GM12874 (cell line): ENCODE measurements around the gene ANTXR2.

Source experiments
- TF ChIP-seq, protein P1 (sequence below): IDR thresholded peaks from 2 replicates; pipeline ENCODE4 v1.5.1; 2011; ENCODE audit warnings: low read depth, mild to moderate bottlenecking, control low read depth, low read length, moderate library complexity; ENCODE audit not compliant: insufficient read depth

The ANTXR2 gene

DNA sequence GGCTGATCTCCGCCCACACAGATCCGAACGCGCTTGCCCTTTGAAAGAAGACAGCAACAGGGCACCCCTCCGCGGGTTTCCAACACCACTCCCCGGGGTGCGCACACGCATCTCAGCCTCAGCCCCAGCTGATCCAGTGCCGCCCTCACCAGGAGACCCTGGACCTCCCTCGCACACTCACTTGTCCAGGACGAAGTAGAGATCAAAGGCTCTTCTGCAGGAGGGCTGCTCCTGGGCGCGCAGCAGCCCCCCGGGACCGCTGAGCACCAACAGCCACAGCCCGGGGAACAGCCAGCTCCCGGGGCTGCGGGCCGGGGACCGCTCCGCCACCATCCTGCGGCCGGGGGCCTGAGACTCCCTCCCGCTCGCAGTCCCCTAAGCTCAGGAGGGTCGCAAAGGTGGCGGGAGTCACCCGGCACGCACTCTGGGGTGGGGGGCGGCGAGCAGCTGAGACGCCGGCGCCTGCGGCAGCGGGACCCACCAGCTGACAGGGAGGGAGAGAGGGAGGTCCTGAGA, 743 bp downstream of the ANTXR2 start:
- TF ChIP-seq, protein P1, sequence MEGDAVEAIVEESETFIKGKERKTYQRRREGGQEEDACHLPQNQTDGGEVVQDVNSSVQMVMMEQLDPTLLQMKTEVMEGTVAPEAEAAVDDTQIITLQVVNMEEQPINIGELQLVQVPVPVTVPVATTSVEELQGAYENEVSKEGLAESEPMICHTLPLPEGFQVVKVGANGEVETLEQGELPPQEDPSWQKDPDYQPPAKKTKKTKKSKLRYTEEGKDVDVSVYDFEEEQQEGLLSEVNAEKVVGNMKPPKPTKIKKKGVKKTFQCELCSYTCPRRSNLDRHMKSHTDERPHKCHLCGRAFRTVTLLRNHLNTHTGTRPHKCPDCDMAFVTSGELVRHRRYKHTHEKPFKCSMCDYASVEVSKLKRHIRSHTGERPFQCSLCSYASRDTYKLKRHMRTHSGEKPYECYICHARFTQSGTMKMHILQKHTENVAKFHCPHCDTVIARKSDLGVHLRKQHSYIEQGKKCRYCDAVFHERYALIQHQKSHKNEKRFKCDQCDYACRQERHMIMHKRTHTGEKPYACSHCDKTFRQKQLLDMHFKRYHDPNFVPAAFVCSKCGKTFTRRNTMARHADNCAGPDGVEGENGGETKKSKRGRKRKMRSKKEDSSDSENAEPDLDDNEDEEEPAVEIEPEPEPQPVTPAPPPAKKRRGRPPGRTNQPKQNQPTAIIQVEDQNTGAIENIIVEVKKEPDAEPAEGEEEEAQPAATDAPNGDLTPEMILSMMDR, result no peak

DNA sequence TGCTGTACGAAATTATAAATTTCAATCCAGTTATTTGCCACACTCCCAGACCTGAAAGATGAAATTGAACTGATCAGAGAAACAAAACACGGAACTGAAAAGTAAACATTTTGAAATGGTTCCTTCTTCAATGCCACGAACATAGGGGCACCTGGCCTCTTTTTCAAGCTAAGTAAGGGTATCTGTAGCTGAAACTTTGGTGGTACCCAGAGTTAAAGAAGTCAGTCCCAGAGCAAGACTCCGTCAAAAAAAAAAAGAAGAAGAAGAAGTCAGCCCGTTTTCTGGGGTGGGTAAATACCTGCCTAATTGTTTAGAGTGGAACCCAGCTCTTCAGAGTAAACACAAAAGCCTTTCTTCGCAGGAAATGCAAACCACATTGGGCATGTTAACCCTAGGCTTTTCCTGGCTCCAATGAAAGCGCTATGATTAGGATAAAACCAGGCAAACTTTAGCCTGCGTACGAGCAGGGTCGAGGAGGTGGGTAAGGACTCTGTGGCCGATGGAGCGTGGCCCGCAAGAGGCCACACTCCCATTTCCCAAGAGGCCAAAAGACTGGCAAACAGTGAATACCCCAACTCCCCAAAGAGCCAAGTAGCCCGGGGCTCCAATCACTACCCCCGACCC, 1.3 kb downstream of the ANTXR2 start:
- TF ChIP-seq, protein P1, result no peak

DNA sequence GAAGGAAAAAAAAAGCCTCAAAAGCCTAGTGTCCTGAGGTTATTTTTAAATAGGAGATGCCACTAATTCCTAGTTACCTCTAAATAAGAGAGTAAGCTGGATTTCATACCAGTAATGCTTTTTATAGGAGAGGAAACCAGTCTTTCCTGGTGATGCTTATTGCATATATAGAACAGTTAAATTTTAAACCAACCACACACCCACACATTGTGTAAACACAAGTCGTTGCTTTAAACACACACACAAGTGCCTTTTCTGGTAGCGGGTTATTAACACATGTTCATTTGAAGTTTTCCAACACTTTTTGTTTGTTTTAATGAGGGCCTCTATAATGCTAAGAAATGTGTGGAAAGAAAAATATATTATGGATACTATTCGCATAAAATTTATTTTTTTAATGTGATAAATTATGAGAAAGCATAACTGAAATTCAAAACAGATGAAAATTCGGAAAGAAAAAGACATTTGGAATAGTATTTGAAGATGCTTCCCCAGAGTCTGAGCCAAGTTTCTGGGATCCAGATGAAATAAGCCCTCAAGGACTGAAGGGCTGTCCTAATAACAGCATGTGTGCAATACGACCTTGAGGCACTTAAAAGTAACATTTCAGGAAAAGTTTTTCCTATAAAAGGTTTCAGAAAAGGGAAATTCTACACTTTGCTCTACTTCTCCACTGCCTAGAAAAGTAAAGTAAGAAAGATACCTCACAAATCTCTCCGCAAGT, 2.0 kb downstream of the ANTXR2 start:
- TF ChIP-seq, protein P1, result no peak

GRCh38 chr4:80069837-80070731, 2.9 kb downstream of the ANTXR2 start:
- TF ChIP-seq, protein P1, result no peak

GRCh38 chr4:80069108-80069836, 3.8 kb downstream of the ANTXR2 start:
- TF ChIP-seq, protein P1, result no peak

GRCh38 chr4:80065601-80066000, 7.4 kb downstream of the ANTXR2 start:
- TF ChIP-seq, protein P1, result no peak
